K562 (cell line): ENCODE results near the gene TGFB2.
"Not testable (repeated sequence)": the region's sequence is repeated elsewhere in the genome, so short reads cannot be mapped to it uniquely, and the experiment has no call there.

Experiments
- EZH2 ChIP-seq: IDR thresholded peaks from 2 replicates; pipeline ENCODE4 v1.6.1; 2012; ENCODE audit warnings: low read depth, mild to moderate bottlenecking, inconsistent platforms, low read length, borderline replicate concordance
- NFE2L1 ChIP-seq: fragments of 450-650 bp; IDR thresholded peaks from 2 replicates; pipeline ENCODE4 v1.6.1; 2016; ENCODE audit warnings: missing genetic modification characterization, low read depth, mild to moderate bottlenecking, missing compliant biosample characterization, moderate library complexity, borderline replicate concordance
- RUNX1 ChIP-seq: sonication (generic); IDR thresholded peaks from 2 replicates; pipeline ENCODE4 v1.6.1; 2016; ENCODE audit warnings: antibody characterized with exemption, low read depth
- TF ChIP-seq, protein P1 (sequence below): fragments of 450-650 bp; IDR thresholded peaks from 2 replicates; pipeline ENCODE4 v1.6.1; 2018; ENCODE audit not compliant: partially characterized antibody
- TF ChIP-seq, protein P2 (sequence below), 3 experiments: IDR thresholded peaks in 2 of 3; conservative IDR thresholded peaks in 1 of 3; 2 replicates each; pipeline ENCODE4 v1.5.1; 2011 to 2012; ENCODE audit warnings: low read length in 3 of 3, mild to moderate bottlenecking in 3 of 3, control low read depth in 2 of 3, improper control_type of control experiment in 1 of 3, inconsistent platforms in 1 of 3, low read depth in 1 of 3, mixed read lengths in 1 of 3, moderate library complexity in 1 of 3; ENCODE audit not compliant: insufficient read depth in 2 of 3

DNA sequence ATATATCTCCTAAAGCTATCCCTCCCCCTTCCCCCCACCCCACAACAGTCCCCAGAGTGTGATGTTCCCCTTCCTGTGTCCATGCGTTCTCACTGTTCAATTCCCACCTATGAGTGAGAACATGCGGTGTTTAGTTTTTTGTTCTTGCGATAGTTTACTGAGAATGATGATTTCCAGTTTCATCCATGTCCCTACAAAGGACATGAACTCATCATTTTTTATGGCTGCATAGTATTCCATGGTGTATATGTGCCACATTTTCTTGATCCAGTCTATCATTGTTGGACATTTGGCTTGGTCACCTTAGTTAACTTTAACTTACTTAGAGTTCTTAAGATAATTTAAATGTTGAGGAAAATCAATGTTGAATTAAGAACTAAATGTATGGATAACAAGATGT, 25.0 kb upstream of the TGFB2 start:
- TF ChIP-seq RUNX1; EZH2; NFE2L1 (tag): not testable (repeated sequence)
- TF ChIP-seq, protein P1, sequence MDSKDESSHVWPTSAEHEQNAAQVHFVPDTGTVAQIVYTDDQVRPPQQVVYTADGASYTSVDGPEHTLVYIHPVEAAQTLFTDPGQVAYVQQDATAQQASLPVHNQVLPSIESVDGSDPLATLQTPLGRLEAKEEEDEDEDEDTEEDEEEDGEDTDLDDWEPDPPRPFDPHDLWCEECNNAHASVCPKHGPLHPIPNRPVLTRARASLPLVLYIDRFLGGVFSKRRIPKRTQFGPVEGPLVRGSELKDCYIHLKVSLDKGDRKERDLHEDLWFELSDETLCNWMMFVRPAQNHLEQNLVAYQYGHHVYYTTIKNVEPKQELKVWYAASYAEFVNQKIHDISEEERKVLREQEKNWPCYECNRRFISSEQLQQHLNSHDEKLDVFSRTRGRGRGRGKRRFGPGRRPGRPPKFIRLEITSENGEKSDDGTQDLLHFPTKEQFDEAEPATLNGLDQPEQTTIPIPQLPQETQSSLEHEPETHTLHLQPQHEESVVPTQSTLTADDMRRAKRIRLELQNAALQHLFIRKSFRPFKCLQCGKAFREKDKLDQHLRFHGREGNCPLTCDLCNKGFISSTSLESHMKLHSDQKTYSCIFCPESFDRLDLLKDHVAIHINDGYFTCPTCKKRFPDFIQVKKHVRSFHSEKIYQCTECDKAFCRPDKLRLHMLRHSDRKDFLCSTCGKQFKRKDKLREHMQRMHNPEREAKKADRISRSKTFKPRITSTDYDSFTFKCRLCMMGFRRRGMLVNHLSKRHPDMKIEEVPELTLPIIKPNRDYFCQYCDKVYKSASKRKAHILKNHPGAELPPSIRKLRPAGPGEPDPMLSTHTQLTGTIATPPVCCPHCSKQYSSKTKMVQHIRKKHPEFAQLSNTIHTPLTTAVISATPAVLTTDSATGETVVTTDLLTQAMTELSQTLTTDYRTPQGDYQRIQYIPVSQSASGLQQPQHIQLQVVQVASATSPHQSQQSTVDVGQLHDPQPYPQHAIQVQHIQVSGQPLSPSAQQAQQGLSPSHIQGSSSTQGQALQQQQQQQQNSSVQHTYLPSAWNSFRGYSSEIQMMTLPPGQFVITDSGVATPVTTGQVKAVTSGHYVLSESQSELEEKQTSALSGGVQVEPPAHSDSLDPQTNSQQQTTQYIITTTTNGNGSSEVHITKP, result not testable (repeated sequence)
- TF ChIP-seq, protein P2, sequence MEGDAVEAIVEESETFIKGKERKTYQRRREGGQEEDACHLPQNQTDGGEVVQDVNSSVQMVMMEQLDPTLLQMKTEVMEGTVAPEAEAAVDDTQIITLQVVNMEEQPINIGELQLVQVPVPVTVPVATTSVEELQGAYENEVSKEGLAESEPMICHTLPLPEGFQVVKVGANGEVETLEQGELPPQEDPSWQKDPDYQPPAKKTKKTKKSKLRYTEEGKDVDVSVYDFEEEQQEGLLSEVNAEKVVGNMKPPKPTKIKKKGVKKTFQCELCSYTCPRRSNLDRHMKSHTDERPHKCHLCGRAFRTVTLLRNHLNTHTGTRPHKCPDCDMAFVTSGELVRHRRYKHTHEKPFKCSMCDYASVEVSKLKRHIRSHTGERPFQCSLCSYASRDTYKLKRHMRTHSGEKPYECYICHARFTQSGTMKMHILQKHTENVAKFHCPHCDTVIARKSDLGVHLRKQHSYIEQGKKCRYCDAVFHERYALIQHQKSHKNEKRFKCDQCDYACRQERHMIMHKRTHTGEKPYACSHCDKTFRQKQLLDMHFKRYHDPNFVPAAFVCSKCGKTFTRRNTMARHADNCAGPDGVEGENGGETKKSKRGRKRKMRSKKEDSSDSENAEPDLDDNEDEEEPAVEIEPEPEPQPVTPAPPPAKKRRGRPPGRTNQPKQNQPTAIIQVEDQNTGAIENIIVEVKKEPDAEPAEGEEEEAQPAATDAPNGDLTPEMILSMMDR (IDR thresholded peaks at IDR 0.05 in 2 of 3, conservative IDR thresholded peaks at IDR 0.05 in 1 of 3; ENCODE audit: insufficient read depth in 2 of 3, low read depth in 1 of 3, low read length in 3 of 3), result not testable (repeated sequence)
